ENCODE data around the gene RAB4B.
"Not testable (repeated sequence)": the region's sequence is repeated elsewhere in the genome, so short reads cannot be mapped to it uniquely, and the experiment has no call there.

RAB4B gene

DNA sequence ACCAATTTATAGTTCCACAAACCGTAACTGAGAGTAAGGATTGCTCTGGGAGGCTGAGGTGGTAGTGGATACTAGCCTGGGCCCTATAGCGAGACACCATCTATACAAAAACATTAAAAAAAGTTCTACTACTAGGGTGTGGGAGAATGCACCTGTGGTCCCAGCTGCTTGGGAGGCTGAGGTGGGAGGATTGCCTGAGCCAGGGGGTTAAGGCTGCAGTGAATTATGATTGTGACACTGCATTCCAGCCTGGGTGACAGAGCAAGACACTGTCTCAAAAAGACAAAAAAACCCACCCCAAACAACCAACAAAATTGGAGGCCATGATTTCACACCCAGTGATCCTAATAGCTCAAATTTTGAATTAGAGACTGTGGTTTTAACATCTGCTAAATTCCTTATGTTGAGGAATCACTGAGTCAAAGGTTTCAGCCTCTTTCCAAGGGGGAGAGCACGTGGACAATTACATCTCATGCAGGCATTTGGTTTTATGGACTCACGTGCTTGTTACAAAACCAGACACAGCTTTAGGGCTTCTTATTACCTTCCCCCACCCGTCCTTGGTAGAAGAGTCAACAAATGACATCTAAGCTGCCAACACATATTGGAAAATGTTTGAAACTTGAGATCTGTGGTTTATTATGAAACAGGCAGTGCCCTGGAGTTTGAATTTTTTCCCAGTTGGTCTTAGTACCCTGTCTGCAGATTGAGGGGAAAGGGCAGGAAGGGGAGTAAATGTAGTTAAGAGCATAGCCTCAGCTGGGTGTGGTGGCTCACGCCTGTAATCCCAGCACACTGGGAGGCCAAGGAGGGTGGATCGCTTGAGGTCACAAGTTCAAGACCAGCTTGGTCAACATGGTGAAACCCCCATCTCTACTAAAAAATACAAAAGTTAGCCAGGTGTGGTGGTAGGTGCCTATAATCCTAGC is 53.7 kb downstream of the RAB4B start:
- TF ChIP-seq CTCF (IDR thresholded peaks at IDR 0.05), result no peak
- Histone ChIP-seq H3K27ac (no peak overlapping the region), H3K4me3 (no peak overlapping the region)
- no peak for DNase-seq (ENCODE audit: low spot score)

- H3K4me3 ChIP-seq; DNase-seq (ENCODE audit: low spot score); H3K27ac ChIP-seq: not testable (repeated sequence)
These were observed 54.4 kb downstream of the RAB4B start for GRCh38 chr19:40832431-40832790.

- DNase-seq (ENCODE audit: low spot score); H3K4me3 ChIP-seq; H3K27ac ChIP-seq: not testable (repeated sequence)
These were observed 55.9 kb downstream of the RAB4B start for GRCh38 chr19:40833728-40834533.

DNA sequence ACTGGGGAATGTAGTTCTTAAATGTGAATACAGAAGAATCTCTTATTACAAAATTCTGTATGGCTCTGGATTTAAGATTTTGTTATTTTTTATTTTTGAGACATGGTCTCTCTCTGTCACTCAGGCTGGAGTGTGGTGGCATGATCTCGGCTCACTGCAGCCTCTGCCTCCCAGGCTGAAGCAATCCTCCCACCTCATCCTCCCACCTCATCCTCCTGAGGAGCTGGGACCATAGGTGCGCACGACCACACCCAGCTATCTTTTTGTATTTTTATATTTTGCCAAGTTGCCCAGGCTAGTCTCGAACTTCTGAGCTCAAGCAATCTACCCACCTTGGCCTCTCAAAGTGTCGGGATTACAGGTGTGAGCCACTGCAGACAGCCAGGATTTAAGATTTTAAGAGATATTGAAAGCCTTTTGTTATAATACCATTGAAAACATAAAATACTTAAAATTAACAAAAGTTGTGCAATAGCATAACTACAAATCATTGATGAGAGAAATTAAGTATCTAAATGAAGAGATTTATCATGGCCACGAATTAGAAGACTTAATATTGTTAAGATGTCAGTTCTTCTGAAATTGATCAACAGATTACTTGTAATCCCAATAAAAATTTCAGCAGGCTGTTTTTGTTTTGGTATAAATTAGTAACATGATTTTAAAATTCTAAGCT is 58.8 kb downstream of the RAB4B start:
- no peak for DNase-seq (ENCODE audit: low spot score)

DNA sequence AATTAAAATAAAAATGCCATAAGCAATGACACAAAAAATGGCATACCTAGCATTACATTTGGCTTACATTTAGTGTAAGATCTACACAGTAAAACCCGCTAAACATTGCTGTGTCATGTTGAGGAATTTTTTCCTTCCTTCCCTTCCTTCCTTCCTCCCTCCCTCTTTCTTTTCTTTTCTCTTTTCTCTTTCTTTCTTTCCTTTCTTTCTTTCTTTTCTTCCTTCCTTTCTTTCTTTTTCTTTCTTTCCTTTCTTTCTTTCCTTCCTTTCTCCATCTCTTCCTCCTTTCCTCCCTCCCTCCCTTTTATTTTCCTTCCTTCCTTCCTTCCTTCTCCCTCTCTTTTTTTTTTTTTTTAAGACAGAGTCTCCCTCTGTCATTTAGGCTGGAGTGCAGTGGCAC is 60.4 kb downstream of the RAB4B start:
- DNase-seq (ENCODE audit: low spot score); H3K4me3 ChIP-seq; H3K27ac ChIP-seq: not testable (repeated sequence)

More for the DNA sequence above, 58.8 kb downstream of the RAB4B start:
- H3K4me3 ChIP-seq, result no peak overlapping the region
- no peak overlapping the region for H3K27ac ChIP-seq
- no peak for TF ChIP-seq CTCF (IDR thresholded peaks at IDR 0.05)

- H3K4me3 ChIP-seq; H3K27ac ChIP-seq; DNase-seq (ENCODE audit: low spot score): not testable (repeated sequence)
These were observed 64.0 kb downstream of the RAB4B start for GRCh38 chr19:40842012-40842411.

- not testable (repeated sequence) for H3K27ac ChIP-seq; H3K4me3 ChIP-seq; DNase-seq (ENCODE audit: low spot score)
These were observed 65.1 kb downstream of the RAB4B start for GRCh38 chr19:40842997-40843652.

DNA sequence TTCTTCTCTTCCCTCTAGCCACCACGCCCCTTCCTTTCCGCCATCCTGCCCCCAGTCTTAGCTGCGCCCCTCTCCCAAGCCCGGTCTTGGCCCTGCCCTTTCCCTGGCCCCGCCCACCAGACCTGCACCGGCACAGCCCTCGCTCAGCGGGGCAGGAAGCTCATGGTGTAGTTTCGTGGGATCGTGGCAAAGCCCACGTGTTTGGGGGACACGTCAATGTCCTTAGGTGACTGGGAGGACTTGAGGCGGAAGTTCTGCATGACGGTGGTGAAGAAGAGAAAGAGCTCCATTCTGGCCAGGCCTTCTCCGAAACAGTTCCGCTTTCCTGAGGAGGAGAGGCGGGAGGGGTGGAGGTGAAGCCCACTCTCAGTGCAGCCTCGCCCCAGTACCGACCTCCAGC is 65.6 kb downstream of the RAB4B start:
- H3K27ac ChIP-seq, result not testable (repeated sequence)

More for the DNA sequence above, 65.6 kb downstream of the RAB4B start:
- H3K4me3 ChIP-seq; DNase-seq (ENCODE audit: low spot score): not testable (repeated sequence)

All from coronary artery (tissue), 2 donors.